GM21723 (cell line): Measurements from ENCODE around the gene C8G.

ENCODE experiments used
- ATAC-seq: cut with Tn5 transposase; IDR thresholded peaks from one replicate; pipeline ENCODE4 v1.9.1; 2021; ENCODE audit warnings: mild to moderate bottlenecking, moderate library complexity; ENCODE audit not compliant: unreplicated experiment

C8G gene

DNA sequence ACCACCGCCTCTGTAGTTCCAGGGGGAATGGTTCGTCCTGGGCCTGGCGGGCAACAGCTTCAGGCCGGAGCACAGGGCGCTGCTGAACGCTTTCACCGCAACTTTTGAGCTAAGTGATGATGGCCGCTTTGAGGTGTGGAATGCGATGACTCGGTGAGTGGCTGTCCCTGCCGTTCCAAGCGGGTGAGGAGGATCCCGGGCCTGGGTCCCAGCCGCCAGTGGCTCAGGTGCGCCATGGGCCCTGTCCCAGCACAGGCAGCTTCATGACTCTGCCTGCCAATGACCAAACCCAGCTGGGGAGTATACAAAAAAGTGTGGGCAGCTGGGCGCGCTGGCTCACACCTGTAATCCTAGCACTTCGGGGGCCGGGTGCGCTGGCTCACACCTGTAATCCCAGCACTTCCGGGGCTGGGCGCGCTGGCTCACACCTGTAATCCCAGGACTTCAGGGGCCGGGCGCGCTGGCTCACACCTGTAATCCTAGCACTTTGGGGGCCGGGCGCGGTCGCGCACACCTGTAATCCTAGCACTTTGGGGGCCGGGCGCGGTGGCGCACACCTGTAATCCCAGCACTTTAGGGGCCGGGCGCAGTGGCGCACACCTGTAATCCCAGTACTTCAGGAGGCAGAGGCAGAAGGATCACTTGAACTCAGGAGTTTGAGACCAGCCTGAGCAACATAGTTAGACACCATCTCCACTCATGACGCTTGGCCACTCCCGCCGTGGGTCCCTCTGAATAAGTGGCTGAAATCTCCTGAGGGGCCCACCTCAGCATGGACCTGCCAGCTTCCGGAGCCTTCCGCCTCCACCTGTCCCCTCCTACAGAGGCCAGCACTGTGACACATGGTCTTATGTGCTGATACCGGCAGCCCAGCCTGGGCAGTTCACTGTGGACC is 8.1 kb downstream of the C8G start:
- no peak for ATAC-seq

DNA sequence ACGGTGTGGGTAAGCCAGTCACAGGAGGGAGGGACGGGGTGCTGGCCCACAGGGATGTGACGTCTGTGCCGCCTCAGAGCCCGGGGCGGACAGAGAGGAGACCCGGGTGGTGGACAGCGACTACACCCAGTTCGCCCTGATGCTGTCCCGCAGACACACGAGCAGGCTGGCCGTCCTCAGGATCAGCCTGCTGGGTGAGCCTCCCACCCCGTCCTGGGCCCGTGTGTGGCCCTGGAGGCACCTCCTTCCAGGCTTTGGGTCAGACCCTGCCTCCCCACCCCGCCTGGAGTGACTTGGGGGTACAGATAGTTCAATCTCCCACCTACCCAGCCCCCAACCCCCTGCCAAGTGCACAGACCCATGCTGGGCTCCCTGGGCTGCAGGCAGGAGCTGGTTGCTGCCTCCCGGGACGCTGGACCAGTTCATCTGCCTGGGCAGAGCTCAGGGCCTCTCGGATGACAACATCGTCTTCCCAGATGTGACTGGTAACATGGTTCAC is 8.8 kb downstream of the C8G start:
- ATAC-seq: no peak

DNA sequence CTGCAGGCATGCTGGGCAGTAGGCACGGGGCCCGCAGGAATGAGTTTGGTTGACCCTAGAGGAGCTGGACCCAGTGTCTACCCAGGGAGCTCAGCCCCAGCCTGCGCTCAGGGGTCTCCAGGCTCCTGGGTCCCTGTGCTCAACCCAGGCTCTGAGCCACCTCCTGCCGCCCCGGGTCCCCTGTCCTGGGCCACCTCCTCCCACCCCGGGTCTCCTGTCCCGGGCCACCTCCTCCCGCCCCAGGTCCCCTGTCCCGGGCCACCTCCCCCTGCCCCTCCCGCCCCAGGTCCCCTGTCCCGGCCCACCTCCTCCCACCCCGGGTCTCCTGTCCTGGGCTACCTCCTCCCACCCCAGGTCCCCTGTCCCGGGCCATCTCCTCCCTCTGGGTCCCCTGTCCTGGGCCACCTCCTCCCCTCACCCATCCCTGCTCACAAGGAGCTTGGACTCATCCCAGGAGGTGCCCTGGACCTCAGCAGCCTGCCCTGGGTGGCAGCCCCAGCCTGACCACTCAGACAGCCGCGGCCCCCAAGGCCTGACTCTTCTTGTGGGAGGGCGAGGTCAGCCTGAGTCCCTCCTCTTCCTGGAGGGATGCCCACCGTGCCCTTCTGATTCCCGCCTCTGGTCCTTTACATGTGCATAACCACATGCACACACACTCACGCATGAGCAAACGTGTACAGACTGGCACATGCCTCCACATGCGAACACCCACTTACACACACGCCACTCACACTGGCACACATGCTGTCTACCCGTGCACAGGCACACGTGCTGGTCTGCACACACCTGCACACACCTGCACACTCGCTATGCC is 9.4 kb downstream of the C8G start:
- ATAC-seq: no peak

DNA sequence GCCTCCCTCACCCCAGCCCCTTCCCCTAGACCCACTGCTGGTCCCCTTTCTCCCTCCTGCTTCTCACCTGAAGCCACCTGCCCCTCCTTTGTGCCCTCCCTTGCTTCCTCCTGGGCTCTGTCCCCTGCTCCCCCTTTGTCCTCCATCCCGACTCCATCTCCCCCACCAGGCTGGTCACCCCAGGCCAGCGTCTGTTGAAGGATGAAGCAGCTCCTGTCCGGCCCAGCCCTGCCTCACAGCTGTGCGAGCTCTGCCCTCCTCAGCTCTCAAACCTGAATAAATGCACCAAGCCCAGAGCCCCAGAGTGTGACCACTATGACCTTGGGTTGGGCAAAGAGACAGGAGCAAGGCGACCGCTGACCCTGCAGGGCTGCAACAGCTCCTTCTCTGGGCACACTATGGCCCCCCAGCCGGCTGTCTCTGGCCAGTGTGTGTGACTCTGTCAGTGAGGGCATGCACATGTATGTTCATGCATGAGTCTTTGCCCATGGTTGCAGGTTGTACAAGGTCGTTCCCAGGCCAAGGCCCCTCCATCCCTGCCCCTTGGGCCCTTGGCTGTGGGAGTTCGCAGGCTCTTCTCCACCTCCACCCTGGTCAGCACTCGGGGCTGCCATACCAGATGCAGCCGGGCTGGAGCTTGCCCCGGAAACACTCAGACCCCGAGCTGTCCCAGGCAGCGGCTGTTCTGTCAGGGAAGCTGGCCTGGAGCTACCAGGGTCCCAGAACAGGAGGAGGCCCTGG is 10.3 kb downstream of the C8G start:
- no peak for ATAC-seq

DNA sequence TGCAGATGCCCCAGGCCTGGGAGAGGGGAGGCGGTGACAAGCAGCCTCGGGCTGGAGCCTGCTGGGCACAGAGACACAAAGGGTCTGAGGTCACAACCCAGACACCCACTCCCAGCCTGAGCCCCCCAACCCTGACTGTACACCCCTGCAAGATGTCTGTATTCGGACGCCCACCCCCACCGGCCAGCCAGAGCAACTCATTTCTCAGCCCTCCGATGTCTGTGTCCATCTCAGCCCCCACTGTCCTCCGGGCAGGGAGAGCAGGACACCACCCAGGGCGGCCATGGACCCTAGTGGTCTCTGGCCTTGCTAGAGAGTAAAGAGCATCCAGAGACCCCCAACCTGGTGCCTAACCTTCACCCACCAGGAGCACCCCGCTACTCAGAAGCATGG is 10.9 kb downstream of the C8G start:
- no peak for ATAC-seq

DNA sequence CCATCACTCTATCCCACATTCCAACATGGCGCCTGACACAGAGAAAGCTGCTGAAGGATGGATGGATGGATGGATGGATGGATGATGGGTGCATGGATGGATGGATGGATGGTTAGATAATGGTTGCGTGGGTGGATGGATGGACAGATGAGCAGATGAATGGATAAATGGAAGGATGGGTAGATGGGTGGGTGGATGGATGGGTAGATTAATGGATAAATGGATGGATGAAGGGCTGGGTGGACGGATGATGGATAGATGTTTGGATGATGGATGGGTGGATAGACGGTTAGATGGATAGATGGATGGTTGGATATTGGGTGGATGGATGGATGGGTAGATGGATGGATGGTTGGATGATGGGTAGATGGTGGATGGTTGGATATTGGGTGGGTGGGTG is 11.6 kb downstream of the C8G start:
- no peak for ATAC-seq

DNA sequence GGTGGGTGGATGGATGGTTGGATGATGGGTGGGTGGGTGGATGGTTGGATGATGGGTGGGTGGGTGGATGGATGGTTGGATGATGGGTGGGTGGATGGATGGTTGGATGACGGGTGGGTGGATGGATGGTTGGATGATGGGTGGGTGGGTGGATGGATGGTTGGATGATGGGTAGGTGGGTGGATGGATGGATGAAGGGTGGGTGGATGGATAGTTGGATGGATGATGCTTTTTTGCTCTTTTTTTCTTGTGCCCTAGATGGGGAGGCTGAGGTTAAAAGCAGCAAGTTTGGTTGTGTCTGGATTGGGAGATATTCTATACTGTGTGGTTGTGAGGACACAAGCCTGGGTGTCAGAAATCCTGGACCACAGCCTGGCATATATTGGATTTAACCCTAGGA is 12.4 kb downstream of the C8G start:
- ATAC-seq: no peak

DNA sequence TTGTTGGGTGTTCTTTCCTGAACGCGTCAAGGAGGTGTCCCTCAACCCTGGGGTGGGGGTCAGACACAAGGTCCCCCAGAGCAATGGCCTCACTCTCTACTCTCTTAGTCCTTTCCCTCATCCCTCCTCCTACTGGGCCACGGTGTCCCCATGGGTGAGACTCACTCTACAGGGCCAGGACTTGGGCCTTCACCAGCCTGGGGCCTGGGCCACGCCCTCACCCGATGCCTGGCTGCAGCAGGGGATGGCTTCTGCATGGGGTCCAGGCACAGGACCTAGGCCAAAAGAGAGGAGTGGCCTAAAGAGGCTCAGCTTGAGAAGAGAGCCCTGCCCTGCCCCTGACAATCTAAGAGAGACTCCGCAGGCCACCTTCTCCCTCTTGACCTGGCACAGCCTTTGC is 12.9 kb downstream of the C8G start:
- no peak for ATAC-seq

DNA sequence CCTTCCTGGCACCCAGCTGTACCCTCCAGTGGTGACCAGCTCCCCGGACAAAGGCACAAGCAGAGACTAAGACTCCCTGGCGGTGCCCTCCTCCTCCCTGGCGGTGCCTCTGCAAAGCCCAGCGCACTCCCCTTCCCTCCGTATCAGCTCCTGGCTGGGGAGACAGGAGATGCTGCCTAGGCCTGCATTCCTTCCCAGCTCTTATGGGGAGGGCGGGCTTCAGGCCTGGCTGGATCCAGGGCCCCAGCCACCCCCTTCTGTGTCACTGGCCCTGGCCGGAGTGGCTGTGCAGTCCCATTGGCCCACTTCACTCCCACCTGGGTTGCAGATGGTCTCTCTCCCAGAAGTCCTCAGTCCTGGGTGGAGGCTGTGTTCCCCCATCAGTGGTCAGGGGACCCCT is 13.4 kb downstream of the C8G start:
- ATAC-seq: no peak

DNA sequence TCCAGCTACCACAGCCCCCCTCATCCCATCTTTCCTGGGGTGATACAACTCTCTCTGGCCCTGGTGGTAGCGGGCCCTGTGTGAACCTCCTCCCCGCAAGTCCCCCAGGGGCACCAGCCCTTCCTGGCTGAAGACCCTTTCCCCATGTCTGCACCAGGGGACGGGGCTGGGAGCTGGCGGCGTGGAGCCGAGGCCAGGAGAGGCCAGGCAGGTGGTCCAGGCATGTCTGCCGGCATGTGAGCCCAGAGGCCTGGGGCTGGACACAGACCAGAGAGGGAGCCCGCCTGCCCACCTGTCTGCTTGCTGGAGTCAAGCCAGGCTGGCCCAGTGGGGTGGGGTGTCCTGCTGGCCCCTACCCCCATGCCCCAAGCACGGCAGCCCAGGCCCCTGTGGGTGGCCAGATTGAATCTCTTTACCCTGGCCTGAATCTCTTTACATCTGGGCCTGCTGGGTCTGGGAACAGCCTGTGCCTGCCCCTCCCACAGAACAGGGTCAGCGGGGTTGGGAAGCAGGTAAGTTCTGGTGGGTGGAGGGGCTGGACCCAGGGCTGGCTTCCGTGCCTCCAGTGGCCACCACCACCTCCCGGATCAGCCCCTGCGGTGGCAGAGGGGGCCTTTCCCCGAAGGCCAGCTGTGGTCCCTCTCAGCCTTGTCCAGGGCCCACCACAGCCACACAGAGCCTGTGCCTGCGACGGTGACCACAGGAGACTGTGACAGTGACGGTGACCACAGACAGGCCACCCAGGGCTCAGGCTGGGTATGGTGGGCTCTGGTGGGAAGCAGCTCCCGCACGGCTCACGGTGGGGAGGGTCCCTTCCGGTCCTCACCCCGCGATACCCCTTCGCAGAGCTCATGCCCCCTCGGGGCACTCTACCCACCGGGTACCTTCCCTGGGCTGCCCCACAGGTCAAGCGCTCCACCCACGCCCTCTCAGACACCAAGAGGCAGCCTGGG is 14.1 kb downstream of the C8G start:
- no peak for ATAC-seq

DNA sequence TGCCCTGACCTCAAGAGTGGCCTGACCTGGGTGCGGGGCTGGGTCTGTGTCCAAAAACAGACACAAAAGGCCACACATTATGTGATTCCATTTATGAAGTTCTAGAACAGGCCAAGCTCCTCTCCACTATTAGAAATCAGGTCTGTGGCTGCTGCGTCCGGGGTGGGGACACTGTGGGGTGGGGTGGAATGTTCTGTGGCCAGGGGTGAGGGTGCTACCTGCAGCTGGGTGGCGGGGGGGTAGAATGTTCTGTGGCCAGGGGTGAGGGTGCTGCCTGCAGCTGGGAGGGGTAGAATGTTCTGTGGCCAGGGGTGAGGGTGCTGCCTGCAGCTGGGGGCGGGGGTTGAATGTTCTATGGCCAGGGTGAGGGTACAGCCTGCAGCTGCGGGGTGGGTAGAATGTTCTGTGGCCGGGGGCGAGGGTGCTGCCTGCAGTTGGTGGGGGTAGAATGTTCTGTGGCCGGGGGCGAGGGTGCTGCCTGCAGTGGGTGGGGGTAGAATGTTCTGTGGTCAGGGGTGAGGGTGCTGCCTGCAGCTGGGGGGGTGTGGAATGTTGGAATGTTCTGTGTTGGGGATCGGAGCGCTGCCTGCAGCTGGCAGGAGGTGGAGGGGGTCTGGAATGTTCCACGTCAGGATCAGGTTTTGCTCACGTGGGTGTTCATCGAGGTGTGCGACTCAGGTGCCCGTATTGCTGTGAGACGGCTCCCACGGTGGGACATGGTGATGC is 15.3 kb downstream of the C8G start:
- ATAC-seq: no peak

DNA sequence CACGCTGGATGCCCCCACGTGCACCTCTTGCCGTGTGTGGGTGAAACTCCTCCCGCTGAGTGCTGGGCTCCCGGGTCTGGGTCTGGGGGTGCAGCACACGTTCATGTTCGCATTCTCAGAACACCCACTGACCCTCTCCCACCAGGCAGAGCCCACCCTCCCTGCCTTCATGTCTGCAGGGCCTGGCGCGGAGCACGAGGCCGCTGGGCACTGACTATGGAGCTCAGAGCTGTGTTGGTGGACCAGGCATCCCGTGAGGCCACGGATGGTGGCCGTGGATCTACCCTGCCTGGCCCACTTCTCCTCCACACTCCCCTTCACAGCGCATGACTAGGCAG is 15.9 kb downstream of the C8G start:
- no peak for ATAC-seq

DNA sequence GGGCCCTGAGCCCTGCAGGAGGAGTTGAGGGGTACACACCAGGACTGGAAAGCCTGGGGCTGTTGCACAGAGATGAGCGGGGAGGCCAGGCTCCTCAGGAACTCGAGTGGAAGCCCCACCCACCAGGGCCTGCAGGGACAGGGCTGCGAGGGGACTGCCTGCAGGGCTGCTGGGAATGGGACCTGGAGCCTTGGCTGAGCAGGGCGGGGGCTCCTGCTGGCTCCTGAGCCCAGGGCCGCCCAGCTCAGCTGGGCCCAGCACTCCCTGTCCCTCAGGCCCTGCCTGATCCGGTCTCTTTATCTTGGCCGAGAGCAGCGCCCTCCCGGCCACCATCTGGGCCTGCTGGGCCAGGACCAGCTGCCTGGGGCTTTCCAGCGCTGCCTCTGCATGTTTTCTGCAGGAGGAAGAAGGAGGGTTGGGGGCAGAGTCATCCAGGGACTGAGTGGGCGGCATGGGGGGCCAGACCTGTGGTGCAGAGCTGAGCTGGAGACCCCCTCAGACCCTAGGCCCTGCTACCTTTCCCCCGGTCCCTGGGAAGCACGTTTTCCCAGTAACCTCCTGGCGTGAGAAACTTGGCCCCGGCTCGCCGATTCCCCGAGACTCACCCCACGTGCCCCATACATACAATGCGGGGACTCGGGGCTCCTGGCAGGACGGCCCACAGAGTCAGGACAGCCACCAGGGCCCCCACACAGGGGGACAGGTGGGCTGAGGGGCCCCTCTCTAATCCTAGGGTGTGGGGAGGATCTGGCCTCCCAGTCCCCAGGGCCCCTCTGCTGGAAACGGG is 16.4 kb downstream of the C8G start:
- ATAC-seq: no peak

DNA sequence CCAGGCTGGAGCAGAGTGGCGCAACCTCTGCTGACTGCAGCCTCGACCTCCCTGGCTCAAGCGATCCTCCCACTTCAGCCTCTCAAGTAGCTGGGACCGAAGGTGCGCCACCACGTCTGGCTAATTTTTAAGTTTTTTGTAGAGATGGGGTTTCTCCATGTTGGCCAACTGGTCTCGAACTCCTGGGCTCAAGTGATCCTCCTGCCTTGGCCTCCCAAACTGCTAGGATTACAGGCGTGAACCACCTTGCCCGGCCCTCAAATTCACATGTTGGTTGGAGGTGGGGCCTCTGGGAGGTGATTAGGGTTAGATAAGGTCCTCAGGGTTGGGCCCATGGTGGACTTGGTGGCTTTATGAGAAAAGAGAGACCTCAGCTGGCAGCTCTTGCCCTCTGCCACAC is 17.1 kb downstream of the C8G start:
- ATAC-seq: no peak

DNA sequence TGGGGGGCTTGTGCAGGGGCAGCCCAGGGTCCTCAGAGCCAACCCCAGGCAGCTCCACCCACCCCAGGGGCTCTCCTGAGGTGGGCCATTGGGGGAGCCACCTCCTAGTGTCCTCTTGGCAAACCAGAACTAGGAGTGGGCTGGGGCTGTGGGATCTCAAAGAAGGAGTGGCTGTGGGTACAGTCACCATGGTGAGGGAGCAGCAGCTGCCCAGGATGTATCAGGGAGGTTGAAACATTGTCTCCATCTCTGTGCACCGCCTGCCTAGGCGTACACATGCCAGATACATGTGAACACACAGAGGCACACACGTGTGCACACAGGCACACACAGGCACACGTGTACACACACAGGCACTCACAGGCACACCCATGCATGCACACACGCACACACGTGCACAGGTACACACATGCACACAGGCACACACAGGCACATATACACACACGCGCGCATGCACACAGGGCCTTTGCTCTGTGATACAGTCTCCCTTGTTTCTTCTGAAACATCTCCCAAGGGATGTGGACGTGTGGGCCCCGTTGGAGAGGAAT is 17.7 kb downstream of the C8G start:
- ATAC-seq: no peak

DNA sequence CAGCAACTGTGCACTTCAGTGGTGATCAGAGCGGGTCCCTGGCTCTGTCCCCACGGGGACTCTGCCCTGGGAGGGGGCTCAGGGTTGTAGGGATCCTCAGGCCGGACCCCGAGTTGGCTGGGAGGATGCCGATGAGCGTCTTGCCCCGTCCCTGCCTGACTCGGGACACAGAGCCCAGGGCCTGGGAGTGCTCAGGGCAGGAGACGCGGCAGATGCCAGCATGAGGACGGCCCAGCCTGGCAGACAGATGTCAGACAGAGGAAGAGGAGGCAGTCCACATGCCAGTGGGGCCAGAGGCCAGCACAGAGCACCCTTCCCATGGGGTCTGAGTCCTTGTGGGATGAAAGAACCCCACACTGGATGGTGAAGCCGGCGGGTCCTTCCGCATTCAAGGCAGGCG is 18.3 kb downstream of the C8G start:
- ATAC-seq: no peak

DNA sequence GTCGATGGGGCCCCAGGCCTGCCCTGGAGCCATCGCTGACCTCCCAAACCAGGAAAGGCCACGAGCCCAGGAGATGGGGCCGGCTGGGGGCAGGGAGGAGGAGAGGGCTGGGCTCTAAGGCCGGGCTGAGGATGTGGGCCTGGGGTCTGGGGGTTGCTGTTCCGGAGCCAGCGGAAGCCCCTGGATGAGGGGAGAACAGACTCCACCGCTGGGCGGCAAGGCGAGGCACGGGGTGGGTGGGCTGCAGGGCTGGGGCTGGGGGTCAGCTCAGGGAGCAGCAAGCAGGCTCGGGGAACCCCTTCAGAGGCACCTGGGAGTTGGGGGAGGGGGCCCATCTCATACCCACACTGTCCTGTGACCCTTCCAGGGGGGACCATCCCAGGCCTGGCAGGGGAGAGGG is 18.7 kb downstream of the C8G start:
- ATAC-seq: no peak

DNA sequence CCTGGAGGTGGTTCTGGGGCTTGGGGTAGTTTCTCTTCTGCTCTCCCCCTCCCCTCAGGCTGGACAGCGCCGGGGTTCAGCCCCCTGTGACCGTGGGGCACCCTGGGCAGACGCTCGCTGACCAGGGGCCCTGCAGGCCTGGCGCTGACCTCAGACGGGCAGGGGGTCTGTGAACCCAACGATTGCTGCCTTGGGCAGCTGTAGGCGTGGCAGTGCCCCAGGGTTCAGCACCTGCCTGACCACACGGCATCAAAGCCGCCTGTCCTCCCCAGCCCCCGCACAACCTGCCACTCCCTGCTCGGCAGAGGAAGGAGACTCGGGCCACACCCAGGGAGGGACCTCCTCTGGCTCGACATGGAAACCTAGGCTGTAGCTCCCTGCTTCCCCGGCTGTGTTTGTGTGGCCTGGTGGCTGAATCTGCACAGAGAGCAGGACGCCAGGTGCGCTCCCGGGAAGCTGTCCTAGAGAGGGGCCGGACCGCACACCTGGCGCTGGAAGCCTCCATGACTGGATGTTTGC is 19.2 kb downstream of the C8G start:
- ATAC-seq: no peak
